ENCODE data around the gene AGPAT3. TPM values are rescaled to one million over a fixed set of nuclear protein-coding genes. Genes with fewer than 3 reads are reported as not detected.

Gene AGPAT3
- total and polyA plus RNA-seq, 10 of the 15 experiments (the other 5 are each of a cell fraction or from before 2014, with no cell fraction given), result 1.2 to 110 (median 30.8) TPM

GRCh38 chr21:43847301-43847700 lies 17.7 kb upstream of the AGPAT3 start (continued):
- TF ChIP-seq IRF4 (IDR thresholded peaks at IDR 0.05; ENCODE audit: low read depth, low read length), result no peak

- RAD21 ChIA-PET (ENCODE audit: unreplicated experiment), result interaction anchor here (0.6 kb wide), 1 partner anchor 31 kb away, joined by 3 read pairs; no protein-coding TSS in a partner anchor
- H3K4me2 ChIP-seq (ENCODE audit: control insufficient read depth, insufficient read depth), result no peak overlapping the region
- no peaks in the 10 kb centered on the region for H3K27me3 ChIP-seq (replicated peaks in 1 of 2; ENCODE audit: control insufficient read depth in 2 of 2, insufficient read depth in 2 of 2, low read length in 1 of 2)
- FAIRE-seq (no peak), DNase-seq (ENCODE audit: low read depth, low spot score) (no peak), ATAC-seq (no peak)
- in situ Hi-C loops (cut with MboI), result no loop called here
- WGBS (ENCODE audit: insufficient coverage, insufficient replicate concordance, low lambda C conversion rate, missing lambda C conversion rate), result 77% methylated on average over 10 of the region's 10 CpGs
- H2AFZ ChIP-seq (ENCODE audit: control insufficient read depth, low read depth, low read length), result no peak overlapping the region
- peaks cover 6% of the 10 kb centered on the region; the same call in 2 of the 3 replicates for H3K9me3 ChIP-seq (replicated peaks; ENCODE audit: control insufficient read depth, insufficient read depth, low read length)
- TF ChIP-seq E2F4 (IDR thresholded peaks at IDR 0.05; ENCODE audit: low read depth, low read length) (no peak), ZNF687 (IDR thresholded peaks at IDR 0.05) (no peak), ETV6 (conservative IDR thresholded peaks at IDR 0.05 in 1 of 2, IDR thresholded peaks at IDR 0.05 in 1 of 2; ENCODE audit: borderline replicate concordance in 1 of 2, low read depth in 1 of 2) (no peak), BHLHE40 (IDR thresholded peaks at IDR 0.05; ENCODE audit: borderline replicate concordance in 1 of 2, low read depth in 2 of 2, low read length in 1 of 2) (no peak)
- no peaks in the 10 kb centered on the region for H3K36me3 ChIP-seq (ENCODE audit: control insufficient read depth in 2 of 2, insufficient read depth in 2 of 2, low read length in 1 of 2)
- BruUV-seq (replicated peaks), result no TSS peak
- CTCF ChIA-PET, result interaction anchor here (0.8 kb wide), 1 partner anchor 15 kb away, joined by 3 read pairs; no protein-coding TSS in a partner anchor
- POLR2A ChIA-PET, result interaction anchor here (1.6 kb wide), 1 partner anchor 15 kb away, joined by 6 read pairs; no protein-coding TSS in a partner anchor
- H3K79me2 ChIP-seq (ENCODE audit: control insufficient read depth, insufficient read depth, low read length), result no peaks in the 10 kb centered on the region
- no peak overlapping the region for H3K27ac ChIP-seq (ENCODE audit: control insufficient read depth, insufficient read depth)
- intact Hi-C loops (cut with micrococcal nuclease; ENCODE audit: unreplicated experiment), result no loop called here
- H3K9ac ChIP-seq (ENCODE audit: control insufficient read depth, insufficient read depth, low read length), result no peak overlapping the region
- H3K4me1 ChIP-seq (ENCODE audit: control insufficient read depth, insufficient read depth, low read length), result no peaks in the 10 kb centered on the region
- SMC1A ChIA-PET (ENCODE audit: uncharacterized antibody, unreplicated experiment), result no interaction called here
- H3K4me3 ChIP-seq, result no peak overlapping the region
- no peaks in the 10 kb centered on the region for H4K20me1 ChIP-seq (ENCODE audit: control insufficient read depth, insufficient read depth)
Measured at GRCh38 chr21:43848771-43849170, 16.3 kb upstream of the AGPAT3 start.
